HG03045 (cell line): ENCODE data around the gene SMIM7.
"Not testable (repeated sequence)": the region's sequence is repeated elsewhere in the genome, so short reads cannot be mapped to it uniquely, and the experiment has no call there.

Source experiments
- ATAC-seq: cut with Tn5 transposase; IDR thresholded peaks from one replicate; pipeline ENCODE4 v1.9.1; 2021; ENCODE audit warnings: mild to moderate bottlenecking, moderate library complexity; ENCODE audit not compliant: unreplicated experiment

SMIM7 gene

DNA sequence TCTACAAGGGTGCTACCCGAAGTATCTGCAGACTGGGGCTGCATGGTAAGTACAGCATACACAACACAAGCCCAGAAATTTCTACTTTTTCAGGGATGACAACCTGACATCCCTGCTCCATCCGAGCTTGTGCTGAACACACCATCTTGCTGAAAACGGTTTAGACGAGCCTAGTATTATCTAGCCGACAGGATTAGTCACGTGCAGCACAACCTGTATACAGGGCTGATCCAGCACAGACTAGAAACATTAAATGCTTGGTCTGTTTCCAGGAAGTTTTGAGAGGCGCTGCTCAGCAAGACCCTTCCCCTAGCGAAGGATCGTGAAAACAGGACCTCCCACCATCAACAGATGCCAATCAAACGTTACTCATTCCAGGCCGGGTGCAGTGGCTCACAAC, 4.2 kb downstream of the SMIM7 start:
- ATAC-seq = no peak

- ATAC-seq = no peak
These were observed 5.3 kb downstream of the SMIM7 start for GRCh38 chr19:16654627-16655026.

DNA sequence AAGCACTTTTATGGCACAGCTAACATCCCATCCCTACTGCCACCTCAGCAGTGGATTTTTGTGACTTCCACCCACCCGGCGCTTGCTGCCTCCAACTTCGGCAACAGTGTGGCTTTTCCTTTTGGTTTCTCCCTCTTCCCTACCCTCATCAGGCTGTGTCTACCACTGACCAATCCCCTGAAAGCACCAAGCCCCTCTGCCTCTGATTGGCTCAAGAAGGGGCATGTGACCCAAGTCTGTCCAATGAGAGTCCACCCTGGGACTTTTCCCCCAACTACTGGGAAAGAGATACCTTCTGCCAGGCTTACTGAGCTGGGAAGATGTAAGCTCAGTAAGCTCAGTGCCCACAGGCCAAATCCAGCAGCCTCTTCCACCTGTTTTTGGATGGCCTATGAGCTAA, 5.8 kb downstream of the SMIM7 start:
- no peak for ATAC-seq

DNA sequence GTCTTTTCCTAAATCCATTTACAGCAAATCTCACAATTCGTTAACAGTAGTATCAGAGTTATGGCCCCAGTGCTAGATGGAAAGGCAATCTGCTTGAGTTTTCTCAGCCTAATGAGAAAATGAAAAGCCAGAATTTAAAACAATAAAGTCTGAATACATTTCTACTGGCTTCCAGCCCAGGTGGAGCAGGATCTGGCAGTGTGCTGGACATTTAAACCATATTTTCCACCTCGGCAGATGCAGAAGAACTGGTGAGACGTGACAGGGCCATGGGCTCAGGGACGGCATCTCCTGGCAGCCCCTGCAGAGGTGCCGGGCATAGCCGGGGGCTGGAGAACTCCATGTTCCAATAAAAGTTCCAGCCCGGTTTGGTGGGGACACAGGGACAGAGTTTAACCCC, 7.1 kb downstream of the SMIM7 start:
- no peak for ATAC-seq

GRCh38 chr19:16651421-16652188, 8.3 kb downstream of the SMIM7 start:
- ATAC-seq = not testable (repeated sequence)

GRCh38 chr19:16650821-16651220, 9.1 kb downstream of the SMIM7 start:
- ATAC-seq = no peak

- no peak for ATAC-seq
These were observed 10.2 kb downstream of the SMIM7 start for GRCh38 chr19:16649734-16650133.

GRCh38 chr19:16645140-16645539, 14.8 kb downstream of the SMIM7 start:
- ATAC-seq = no peak

DNA sequence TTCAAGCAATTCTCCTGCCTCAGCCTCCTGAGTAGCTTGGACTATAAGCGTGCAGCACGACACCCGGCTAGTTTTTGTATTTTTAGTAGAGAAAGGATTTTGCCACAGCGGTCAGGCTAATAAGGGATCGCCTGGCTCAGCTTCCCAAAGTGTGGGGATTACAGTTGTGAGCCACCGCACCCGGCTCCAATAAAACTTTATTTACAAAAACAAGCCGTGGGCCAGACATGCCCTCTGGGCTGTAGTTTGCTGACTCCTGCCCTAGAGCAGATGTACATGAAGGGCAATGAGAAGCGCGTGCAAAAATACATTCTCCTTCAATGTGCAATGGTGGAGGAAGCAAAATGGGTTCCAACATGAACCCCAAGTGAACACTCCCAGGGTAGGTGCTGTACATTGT, 18.2 kb downstream of the SMIM7 start:
- no peak for ATAC-seq

- ATAC-seq = no peak
These were observed 19.0 kb downstream of the SMIM7 start for GRCh38 chr19:16640951-16641350.

GRCh38 chr19:16638666-16639065, 21.3 kb downstream of the SMIM7 start:
- no peak for ATAC-seq

GRCh38 chr19:16637535-16637934, 22.4 kb downstream of the SMIM7 start:
- ATAC-seq = no peak

GRCh38 chr19:16631465-16631864, 28.5 kb downstream of the SMIM7 start:
- no peak for ATAC-seq

- ATAC-seq = peak; percentile 2
These were observed 30.8 kb downstream of the SMIM7 start for GRCh38 chr19:16628984-16629691.

DNA sequence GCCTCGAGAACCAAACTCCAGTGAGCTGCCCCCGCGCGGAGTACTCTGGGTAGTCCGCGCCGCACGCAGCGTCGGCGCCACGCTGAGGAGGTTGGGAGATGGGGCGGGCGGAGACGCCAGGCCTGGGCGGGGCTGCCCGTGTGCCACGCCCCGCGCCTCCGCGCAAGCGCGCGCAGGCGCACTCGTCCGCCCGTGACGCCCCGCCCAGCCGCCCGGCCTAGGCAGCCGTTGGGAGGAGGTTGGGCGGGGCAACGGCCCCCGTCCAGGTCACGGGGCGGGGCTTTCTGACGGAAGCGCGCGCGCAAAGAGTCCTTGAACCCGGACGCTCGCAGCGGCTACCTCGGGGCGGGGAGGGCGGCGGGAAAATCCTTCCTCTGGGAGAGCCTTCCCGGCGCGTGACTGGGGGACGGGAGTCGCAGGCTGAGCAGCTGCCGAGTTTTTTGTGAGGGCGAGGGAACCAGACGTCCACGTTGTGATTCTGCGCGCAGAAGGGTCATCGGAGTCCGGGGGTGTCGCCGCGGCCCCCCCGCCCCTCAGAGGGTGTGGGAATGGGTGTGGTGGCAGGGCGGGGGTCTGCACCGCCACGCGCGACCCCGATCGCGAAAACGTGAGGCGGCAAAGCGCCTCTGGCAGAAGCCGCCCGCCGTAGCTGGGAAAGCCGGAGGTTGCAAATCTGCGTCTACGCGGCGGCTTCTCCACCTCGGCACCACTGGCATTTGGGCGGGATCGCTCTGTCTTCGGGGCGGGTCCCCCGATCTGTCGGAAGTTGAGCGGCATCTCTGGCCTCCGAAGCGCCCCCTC, 31.6 kb downstream of the SMIM7 start, which contains the start of gene MED26:
Gene MED26 (minus strand): TSS at position 22 of the 801 bp plus-strand sequence. CDS start 261 bp downstream, outside the sequence.
- peak; percentile 77 for ATAC-seq

DNA sequence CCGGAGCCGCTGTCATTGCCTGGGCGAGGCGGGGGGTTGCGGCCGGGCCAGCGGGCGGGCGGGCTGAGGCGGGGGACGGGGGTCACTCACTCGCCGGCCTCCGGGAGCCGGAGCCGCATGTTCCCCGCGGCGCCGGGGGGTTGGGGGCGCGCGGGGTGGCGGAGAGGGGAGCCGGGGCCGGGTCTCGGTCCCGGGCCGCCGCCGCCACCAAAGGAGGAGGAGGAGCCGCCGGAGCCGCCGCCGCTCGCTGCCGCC, 32.1 kb downstream of the SMIM7 start:
- ATAC-seq = no peak

- ATAC-seq = no peak
These were observed 32.6 kb downstream of the SMIM7 start for GRCh38 chr19:16627193-16627927.

DNA sequence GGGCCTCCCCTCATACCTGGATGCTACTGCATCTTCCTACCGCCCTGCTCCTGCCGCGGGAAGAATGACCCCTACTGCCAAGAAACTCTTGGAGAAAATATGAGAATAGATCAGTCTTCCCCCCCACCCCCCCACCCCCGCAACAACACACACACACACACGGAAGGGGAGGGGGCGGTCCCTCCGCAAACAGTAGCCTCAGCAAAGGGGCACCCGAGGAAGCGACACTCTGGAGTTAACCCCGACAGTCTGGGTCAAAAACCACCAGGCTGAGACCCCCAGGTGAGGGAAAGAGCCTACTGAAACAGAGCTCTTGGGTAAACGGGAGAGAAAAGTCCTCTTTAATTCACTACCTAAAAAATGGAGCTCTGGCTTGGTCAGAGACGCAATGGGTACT, 33.1 kb downstream of the SMIM7 start:
- ATAC-seq = no peak

- ATAC-seq = no peak
These were observed 34.6 kb downstream of the SMIM7 start for GRCh38 chr19:16625163-16625958.

- no peak for ATAC-seq
These were observed 35.7 kb downstream of the SMIM7 start for GRCh38 chr19:16624236-16624635.
